WTC11 (cell line): ENCODE measurements around the gene NQO1.

Experiments used
- GABPB1 ChIP-seq: sonication (generic); formaldehyde crosslinking; IDR thresholded peaks from 2 replicates; pipeline ENCODE4 v1.8.1; 2023; ENCODE audit warnings: mild to moderate bottlenecking, missing genetic modification reagents
- KAT7 ChIP-seq: sonication (generic); formaldehyde crosslinking; IDR thresholded peaks from 2 replicates; pipeline ENCODE4 v1.8.1; 2023; ENCODE audit warnings: missing genetic modification reagents, mild to moderate bottlenecking, borderline replicate concordance
- MYBL2 ChIP-seq: sonication (generic); formaldehyde crosslinking; IDR thresholded peaks from 2 replicates; pipeline ENCODE4 v1.8.1; 2023; ENCODE audit warnings: mild to moderate bottlenecking, moderate library complexity, missing genetic modification reagents
- RORB ChIP-seq: fragments of 250-450 bp; sonication (Bioruptor Pico); IDR thresholded peaks from 2 replicates; pipeline ENCODE4 v1.9.0; 2021; ENCODE audit warnings: mild to moderate bottlenecking
- TF ChIP-seq, protein P1 (sequence below): fragments of 200-600 bp; IDR thresholded peaks from 2 replicates; pipeline ENCODE4 v1.8.0; 2022; ENCODE audit warnings: antibody characterized with exemption
- TF ChIP-seq, protein P2 (sequence below): sonication (generic); formaldehyde crosslinking; IDR thresholded peaks from 2 replicates; pipeline ENCODE4 v1.8.0; 2022; ENCODE audit warnings: mild to moderate bottlenecking, missing genetic modification reagents

DNA sequence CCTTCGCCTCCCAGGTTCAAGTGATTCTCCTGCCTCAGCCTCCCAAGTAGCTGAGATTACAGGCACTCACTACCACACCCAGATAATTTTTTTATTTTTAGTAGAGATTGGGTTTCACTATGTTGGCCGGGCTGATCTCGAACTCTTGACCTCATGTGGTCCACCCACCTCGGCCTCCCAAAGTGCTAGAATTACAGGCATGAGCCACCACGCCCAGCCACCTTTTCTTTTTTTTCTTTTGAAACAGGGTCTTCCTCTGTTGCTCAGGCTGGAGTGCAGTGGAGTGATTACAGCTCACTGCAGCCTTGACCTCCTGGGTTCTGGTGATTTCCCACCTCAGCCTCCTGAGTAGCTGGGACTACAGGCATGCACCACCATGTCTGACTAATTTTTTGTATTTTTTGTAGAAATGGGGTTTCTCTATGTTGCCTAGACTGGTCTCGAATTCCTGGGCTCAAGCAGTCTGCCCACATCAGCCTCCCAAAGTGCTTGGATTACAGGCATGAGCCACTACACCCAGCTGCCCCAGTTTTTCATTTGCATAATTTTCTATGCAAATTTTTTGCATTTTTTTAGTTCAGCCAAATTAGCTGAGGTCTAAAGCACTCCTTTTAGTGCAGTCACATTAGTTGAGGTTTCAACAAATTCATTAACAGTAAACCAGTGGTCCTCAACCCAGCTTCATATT, 47.0 kb upstream of the NQO1 start:
- TF ChIP-seq, protein P1, sequence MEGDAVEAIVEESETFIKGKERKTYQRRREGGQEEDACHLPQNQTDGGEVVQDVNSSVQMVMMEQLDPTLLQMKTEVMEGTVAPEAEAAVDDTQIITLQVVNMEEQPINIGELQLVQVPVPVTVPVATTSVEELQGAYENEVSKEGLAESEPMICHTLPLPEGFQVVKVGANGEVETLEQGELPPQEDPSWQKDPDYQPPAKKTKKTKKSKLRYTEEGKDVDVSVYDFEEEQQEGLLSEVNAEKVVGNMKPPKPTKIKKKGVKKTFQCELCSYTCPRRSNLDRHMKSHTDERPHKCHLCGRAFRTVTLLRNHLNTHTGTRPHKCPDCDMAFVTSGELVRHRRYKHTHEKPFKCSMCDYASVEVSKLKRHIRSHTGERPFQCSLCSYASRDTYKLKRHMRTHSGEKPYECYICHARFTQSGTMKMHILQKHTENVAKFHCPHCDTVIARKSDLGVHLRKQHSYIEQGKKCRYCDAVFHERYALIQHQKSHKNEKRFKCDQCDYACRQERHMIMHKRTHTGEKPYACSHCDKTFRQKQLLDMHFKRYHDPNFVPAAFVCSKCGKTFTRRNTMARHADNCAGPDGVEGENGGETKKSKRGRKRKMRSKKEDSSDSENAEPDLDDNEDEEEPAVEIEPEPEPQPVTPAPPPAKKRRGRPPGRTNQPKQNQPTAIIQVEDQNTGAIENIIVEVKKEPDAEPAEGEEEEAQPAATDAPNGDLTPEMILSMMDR, result no peak
- TF ChIP-seq, protein P2, sequence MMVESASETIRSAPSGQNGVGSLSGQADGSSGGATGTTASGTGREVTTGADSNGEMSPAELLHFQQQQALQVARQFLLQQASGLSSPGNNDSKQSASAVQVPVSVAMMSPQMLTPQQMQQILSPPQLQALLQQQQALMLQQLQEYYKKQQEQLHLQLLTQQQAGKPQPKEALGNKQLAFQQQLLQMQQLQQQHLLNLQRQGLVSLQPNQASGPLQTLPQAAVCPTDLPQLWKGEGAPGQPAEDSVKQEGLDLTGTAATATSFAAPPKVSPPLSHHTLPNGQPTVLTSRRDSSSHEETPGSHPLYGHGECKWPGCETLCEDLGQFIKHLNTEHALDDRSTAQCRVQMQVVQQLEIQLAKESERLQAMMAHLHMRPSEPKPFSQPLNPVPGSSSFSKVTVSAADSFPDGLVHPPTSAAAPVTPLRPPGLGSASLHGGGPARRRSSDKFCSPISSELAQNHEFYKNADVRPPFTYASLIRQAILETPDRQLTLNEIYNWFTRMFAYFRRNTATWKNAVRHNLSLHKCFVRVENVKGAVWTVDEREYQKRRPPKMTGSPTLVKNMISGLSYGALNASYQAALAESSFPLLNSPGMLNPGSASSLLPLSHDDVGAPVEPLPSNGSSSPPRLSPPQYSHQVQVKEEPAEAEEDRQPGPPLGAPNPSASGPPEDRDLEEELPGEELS (CRISPR knock-in tag), result no peak
- TF ChIP-seq KAT7, result no peak
- TF ChIP-seq MYBL2 (CRISPR knock-in tag), result no peak
- no peak for TF ChIP-seq GABPB1 (CRISPR knock-in tag)
- TF ChIP-seq RORB (CRISPR knock-in tag), result no peak
